K562 (cell line): Measurements from ENCODE around the gene C2CD2L. TPM values are rescaled to one million over a fixed set of nuclear protein-coding genes. Genes with fewer than 3 reads are reported as not detected.

Experiments
- AFF4 ChIP-seq: sonication (generic); formaldehyde crosslinking; IDR thresholded peaks from 2 replicates; pipeline ENCODE4 v1.8.0; 2023; ENCODE audit warnings: mild to moderate bottlenecking, missing genetic modification reagents
- CEBPZ ChIP-seq: fragments of 150-350 bp; IDR thresholded peaks from 2 replicates; pipeline ENCODE4 v1.6.1; 2014; ENCODE audit warnings: low read depth, mild to moderate bottlenecking, low read length, borderline replicate concordance
- CXXC5 ChIP-seq: fragments of 250-450 bp; sonication (Bioruptor Pico); IDR thresholded peaks from 2 replicates; pipeline ENCODE4 v1.8.0; 2022; ENCODE audit warnings: inconsistent platforms, mild to moderate bottlenecking, moderate library complexity
- FUS ChIP-seq: fragments of 200-400 bp; formaldehyde crosslinking; optimal IDR thresholded peaks from 2 replicates; pipeline ENCODE3; 2017; ENCODE audit warnings: low read depth, low read length
- HBP1 ChIP-seq: fragments of 450-650 bp; formaldehyde crosslinking; IDR thresholded peaks from 2 replicates; pipeline ENCODE4 v1.4.0; 2022; ENCODE audit warnings: missing genetic modification characterization
- HCFC1 ChIP-seq: IDR thresholded peaks from 2 replicates; pipeline ENCODE4 v1.6.1; 2012; ENCODE audit warnings: low read depth, low read length, improper control_type of control experiment
- ILK ChIP-seq: fragments of 450-650 bp; IDR thresholded peaks from 2 replicates; pipeline ENCODE4 v1.6.1; 2016; ENCODE audit warnings: missing genetic modification characterization, low read depth, mild to moderate bottlenecking, missing compliant biosample characterization, moderate library complexity, borderline replicate concordance
- MAX ChIP-seq: sonication (generic); formaldehyde crosslinking; IDR thresholded peaks from 2 replicates; pipeline ENCODE4 v1.9.0; 2022; ENCODE audit warnings: mild to moderate bottlenecking, missing genetic modification reagents
- NELFE ChIP-seq: IDR thresholded peaks from 2 replicates; pipeline ENCODE4 v1.6.1; 2011; ENCODE audit warnings: mild to moderate bottlenecking; ENCODE audit not compliant: insufficient read depth, insufficient read length
- SMAD1 ChIP-seq: fragments of 150-350 bp; IDR thresholded peaks from 2 replicates; pipeline ENCODE4 v1.6.1; 2014; ENCODE audit warnings: low read length, low read depth; ENCODE audit not compliant: partially characterized antibody
- TAF1 ChIP-seq: IDR thresholded peaks from 2 replicates; pipeline ENCODE4 v1.6.1; 2011; ENCODE audit warnings: mild to moderate bottlenecking, low read length, moderate library complexity; ENCODE audit not compliant: insufficient read depth, control insufficient read depth, severe bottlenecking; ENCODE audit errors: extremely low read depth
- THRAP3 ChIP-seq: fragments of 450-650 bp; IDR thresholded peaks from 2 replicates; pipeline ENCODE4 v1.6.1; 2016; ENCODE audit warnings: mild to moderate bottlenecking, inconsistent platforms, borderline replicate concordance
- ZBTB2 ChIP-seq: fragments of 450-650 bp; IDR thresholded peaks from 2 replicates; pipeline ENCODE4 v1.6.1; 2016; ENCODE audit warnings: antibody characterized with exemption
- ZNF347 ChIP-seq: fragments of 450-650 bp; formaldehyde crosslinking; IDR thresholded peaks from 2 replicates; pipeline ENCODE4 v1.4.0; 2020; ENCODE audit warnings: low read depth, mild to moderate bottlenecking, moderate library complexity
- ZNF445 ChIP-seq: fragments of 250-450 bp; sonication (Bioruptor Pico); IDR thresholded peaks from 2 replicates; pipeline ENCODE4 v1.4.0; 2020; ENCODE audit warnings: low read depth, mild to moderate bottlenecking, moderate library complexity
- polyA plus RNA-seq, 8 experiments: library from polyadenylated mRNA; depleted of rRNA in 4 of 8; stranded (reverse) in 5 of 8; unstranded in 3 of 8; fragments of >200 nt; fragmentation: Nextera tagmentation in 2 of 8; fragmentation: Illumina TruSeq in 1 of 8; extraction: Ambion mirVana in 2 of 8; extraction: Trizol in 1 of 8; gene quantifications; 2 replicates each; pipeline versions ENCODE4 v1.2.1 to v1.2.3, GENCODE V29; 2011 to 2014; ENCODE audit warnings: inconsistent platforms in 1 of 8, missing spikeins in 1 of 8
- total RNA-seq, 7 experiments: library from RNA; depleted of rRNA in 6 of 7; stranded (reverse); fragments of >200 nt in 6 of 7; fragmentation: Illumina TruSeq in 2 of 7; extraction: Trizol in 2 of 7; gene quantifications; 2 replicates each; pipeline versions ENCODE4 v1.2.1 to v1.2.3, GENCODE V29; 2011 to 2021; ENCODE audit warnings: low replicate concordance in 1 of 7

The C2CD2L gene
- total and polyA plus RNA-seq, 9 of the 15 experiments (the other 6 are each of a cell fraction or from before 2014, with no cell fraction given) = 0.66 to 41.2 (median 14.8) TPM

GRCh38 chr11:119087747-119088241, 19.4 kb upstream of the C2CD2L start (continued):
- TF ChIP-seq AFF4 (CRISPR knock-in tag) (peak; percentile 65; the same call in 1 of the 2 replicates), ZNF347 (CRISPR knock-in tag) (no peak), NELFE (no peak), HCFC1 (no peak), ILK (tag) (no peak), TAF1 (peak; percentile 85), FUS (no peak), ZNF445 (CRISPR knock-in tag) (no peak), HBP1 (no peak), SMAD1 (peak; percentile 50), MAX (CRISPR knock-in tag) (peak; percentile 76), CXXC5 (peak; percentile 73), THRAP3 (0 out of 2 replicates have a peak, but pooled peaks have one; percentile 34), ZBTB2 (peak; percentile 89; the same call in 1 of the 2 replicates), CEBPZ (no peak)
